ENCODE data around the gene EYA2. TPM values are rescaled to one million over a fixed set of nuclear protein-coding genes. Genes with fewer than 3 reads are reported as not detected.

The EYA2 gene
- polyA plus RNA-seq, 3 donors: 0.04 to 0.16 TPM; not detected in 1

DNA sequence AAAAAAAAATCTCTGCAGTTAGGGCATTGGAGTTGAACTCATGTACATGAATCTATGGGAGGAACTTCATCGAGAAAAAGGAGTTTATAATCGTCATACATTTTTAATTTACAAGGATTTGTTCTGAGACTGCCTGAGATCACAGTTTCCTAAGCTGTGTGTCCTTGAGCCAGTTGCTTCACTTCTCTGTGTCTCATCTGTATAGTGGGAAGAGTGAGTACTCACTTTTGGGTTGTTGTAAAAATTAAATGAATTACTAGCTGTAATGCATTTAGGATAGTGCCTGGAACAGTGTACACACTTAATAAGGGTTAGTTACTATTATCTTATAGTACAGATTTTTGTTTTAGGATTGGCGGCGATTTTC lies 42.5 kb downstream of the EYA2 start:
- no peak overlapping the region for H3K9ac ChIP-seq (ENCODE audit: insufficient read depth, low read length, poor library complexity, severe bottlenecking)
- TF ChIP-seq, protein P1, sequence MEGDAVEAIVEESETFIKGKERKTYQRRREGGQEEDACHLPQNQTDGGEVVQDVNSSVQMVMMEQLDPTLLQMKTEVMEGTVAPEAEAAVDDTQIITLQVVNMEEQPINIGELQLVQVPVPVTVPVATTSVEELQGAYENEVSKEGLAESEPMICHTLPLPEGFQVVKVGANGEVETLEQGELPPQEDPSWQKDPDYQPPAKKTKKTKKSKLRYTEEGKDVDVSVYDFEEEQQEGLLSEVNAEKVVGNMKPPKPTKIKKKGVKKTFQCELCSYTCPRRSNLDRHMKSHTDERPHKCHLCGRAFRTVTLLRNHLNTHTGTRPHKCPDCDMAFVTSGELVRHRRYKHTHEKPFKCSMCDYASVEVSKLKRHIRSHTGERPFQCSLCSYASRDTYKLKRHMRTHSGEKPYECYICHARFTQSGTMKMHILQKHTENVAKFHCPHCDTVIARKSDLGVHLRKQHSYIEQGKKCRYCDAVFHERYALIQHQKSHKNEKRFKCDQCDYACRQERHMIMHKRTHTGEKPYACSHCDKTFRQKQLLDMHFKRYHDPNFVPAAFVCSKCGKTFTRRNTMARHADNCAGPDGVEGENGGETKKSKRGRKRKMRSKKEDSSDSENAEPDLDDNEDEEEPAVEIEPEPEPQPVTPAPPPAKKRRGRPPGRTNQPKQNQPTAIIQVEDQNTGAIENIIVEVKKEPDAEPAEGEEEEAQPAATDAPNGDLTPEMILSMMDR (IDR thresholded peaks at IDR 0.05): no peak
- H3K27ac ChIP-seq (ENCODE audit: low read depth in 1 of 2, low read length in 2 of 2): no peak overlapping the region
- H3K4me1 ChIP-seq (ENCODE audit: control insufficient read depth in 1 of 2, insufficient read depth in 2 of 2, low read length in 2 of 2): no peaks in the 10 kb centered on the region
- Mint-ChIP-seq H3K4me1 (no peaks in the 10 kb centered on the region), H3K27me3 (ENCODE audit: low read depth in 3 of 3) (peaks cover 3 to 7% (median 3%) of the 10 kb centered on the region in 3 donors), H3K36me3 (no peaks in the 10 kb centered on the region), H3K9me3 (peaks cover 0 to 3% (median 0%) of the 10 kb centered on the region in 7 donors), H3K4me3 (no peak overlapping the region), H3K27ac (no peak overlapping the region)
- intact Hi-C loops (cut with micrococcal nuclease): no loop called here
- H3K9me3 ChIP-seq (replicated peaks in 1 of 2; ENCODE audit: control insufficient read depth in 1 of 2, insufficient read depth in 1 of 2, low read length in 2 of 2): no peaks in the 10 kb centered on the region
- no CpG with 5 or more reads among the region's 4 CpGs for WGBS (ENCODE audit: insufficient coverage)
- no peak overlapping the region for H3K4me3 ChIP-seq (replicated peaks in 1 of 3; ENCODE audit: low read depth in 2 of 3, low read length in 3 of 3)
- H3K79me2 ChIP-seq (ENCODE audit: insufficient read depth, low read length): no peaks in the 10 kb centered on the region
- H3K27me3 ChIP-seq (ENCODE audit: control insufficient read depth in 2 of 2, insufficient read depth in 2 of 2, low read length in 2 of 2): no peaks in the 10 kb centered on the region
- no peaks in the 10 kb centered on the region for H4K20me1 ChIP-seq (ENCODE audit: insufficient read depth, low read length)
- DNase-seq: no peak
- no peaks in the 10 kb centered on the region for H3K36me3 ChIP-seq (replicated peaks in 1 of 2; ENCODE audit: control insufficient read depth in 1 of 2, insufficient read depth in 2 of 2, low read length in 2 of 2)
- no peak overlapping the region for H2AFZ ChIP-seq (ENCODE audit: insufficient read depth, low read depth, low read length, poor library complexity, severe bottlenecking)
- H3K4me2 ChIP-seq (replicated peaks; ENCODE audit: extremely low read depth, low read length, poor library complexity, severe bottlenecking): no peak overlapping the region

DNA sequence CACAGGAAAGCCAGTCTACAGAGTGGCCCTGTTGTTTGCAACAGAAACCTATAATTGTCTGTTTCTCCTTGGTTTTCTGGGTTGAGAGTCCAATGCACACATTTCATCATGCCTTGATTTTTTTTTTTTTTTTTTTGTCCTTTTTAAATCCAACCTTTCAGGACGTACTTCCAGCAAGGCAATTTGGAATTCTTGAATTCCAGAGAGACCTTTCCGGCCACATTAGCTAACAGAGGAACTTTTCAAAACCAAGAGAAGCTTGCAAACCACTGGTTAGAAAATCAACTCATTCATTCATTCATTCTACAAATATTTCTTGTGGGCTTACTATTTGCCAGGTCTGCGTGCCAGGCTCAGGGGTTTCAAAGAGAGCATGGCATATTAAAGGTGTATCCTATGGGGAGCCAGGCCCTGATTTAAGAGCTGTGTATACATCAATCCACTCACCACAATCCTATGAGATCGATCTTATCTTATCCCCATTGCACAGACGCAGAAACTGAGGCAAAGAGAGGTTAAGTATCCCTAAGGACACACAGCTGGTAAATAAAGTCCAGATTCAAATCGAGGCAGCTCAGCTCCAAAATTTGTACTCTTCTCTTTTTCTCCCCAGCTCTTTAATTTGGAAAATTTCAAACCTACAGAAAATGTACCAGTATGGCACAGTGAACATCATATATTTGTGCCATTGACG lies 43.0 kb downstream of the EYA2 start:
- Histone ChIP-seq H3K4me1 (ENCODE audit: control insufficient read depth in 1 of 2, insufficient read depth in 2 of 2, low read length in 2 of 2) (no peaks in the 10 kb centered on the region), H3K9ac (ENCODE audit: insufficient read depth, low read length, poor library complexity, severe bottlenecking) (no peak overlapping the region), H3K79me2 (ENCODE audit: insufficient read depth, low read length) (no peaks in the 10 kb centered on the region), H2AFZ (ENCODE audit: insufficient read depth, low read depth, low read length, poor library complexity, severe bottlenecking) (no peak overlapping the region), H3K36me3 (replicated peaks in 1 of 2; ENCODE audit: control insufficient read depth in 1 of 2, insufficient read depth in 2 of 2, low read length in 2 of 2) (no peaks in the 10 kb centered on the region), H3K4me2 (replicated peaks; ENCODE audit: extremely low read depth, low read length, poor library complexity, severe bottlenecking) (no peak overlapping the region), H4K20me1 (ENCODE audit: insufficient read depth, low read length) (no peaks in the 10 kb centered on the region), H3K27ac (ENCODE audit: low read depth in 1 of 2, low read length in 2 of 2) (no peak overlapping the region), H3K9me3 (replicated peaks in 1 of 2; ENCODE audit: control insufficient read depth in 1 of 2, insufficient read depth in 1 of 2, low read length in 2 of 2) (no peaks in the 10 kb centered on the region), H3K27me3 (ENCODE audit: control insufficient read depth in 2 of 2, insufficient read depth in 2 of 2, low read length in 2 of 2) (no peaks in the 10 kb centered on the region), H3K4me3 (replicated peaks in 1 of 3; ENCODE audit: low read depth in 2 of 3, low read length in 3 of 3) (no peak overlapping the region)
- H3K36me3 Mint-ChIP-seq: no peaks in the 10 kb centered on the region
- H3K27ac Mint-ChIP-seq: no peak overlapping the region
- TF ChIP-seq, protein P1 (IDR thresholded peaks at IDR 0.05): no peak
- no peak overlapping the region for H3K4me3 Mint-ChIP-seq
- H3K9me3 Mint-ChIP-seq: peaks cover 0 to 3% (median 0%) of the 10 kb centered on the region in 7 donors
- no peak for DNase-seq
- H3K27me3 Mint-ChIP-seq (ENCODE audit: low read depth in 3 of 3): peaks cover 3 to 6% (median 5%) of the 10 kb centered on the region in 3 donors
- intact Hi-C loops (cut with micrococcal nuclease): no loop called here
- WGBS (ENCODE audit: insufficient coverage): 75% methylated on average over 3 of the region's 7 CpGs
- no peaks in the 10 kb centered on the region for H3K4me1 Mint-ChIP-seq

Data from CD14-positive monocyte (primary cell).